Ureter (tissue), 1 donor: ENCODE data around the gene CHRM4. TPM values are rescaled to one million over a fixed set of nuclear protein-coding genes. Genes with fewer than 3 reads are reported as not detected.

Experiments used
- DNase-seq: peaks from one replicate; pipeline ENCODE4 v3.0.0-alpha.2; 2020; ENCODE audit warnings: low spot score
- total RNA-seq: library from RNA; stranded (reverse); gene quantifications from one replicate; pipeline ENCODE4 v1.2.4, GENCODE V29; 2023
- donor health status: DM: yes; HTN: yes; CAD: no.

CHRM4 gene
- total RNA-seq, 1 donor from 2014 or later = not detected

- no peak for DNase-seq
Measured at GRCh38 chr11:46402957-46403902, 11.7 kb upstream of the CHRM4 start.

GRCh38 chr11:46397526-46397925 is 6.0 kb upstream of the CHRM4 start:
- no peak for DNase-seq

GRCh38 chr11:46393759-46394158 is 2.2 kb upstream of the CHRM4 start:
- no peak for DNase-seq

- DNase-seq = no peak
Measured at GRCh38 chr11:46393231-46393616, 1.6 kb upstream of the CHRM4 start.

- DNase-seq = peak; percentile 85
Measured at GRCh38 chr11:46392421-46393230, 1.1 kb upstream of the CHRM4 start.

- DNase-seq = no peak
Measured at GRCh38 chr11:46391186-46391577, 394 bp downstream of the CHRM4 start.

- no peak for DNase-seq
Measured at GRCh38 chr11:46390331-46391171, 1.0 kb downstream of the CHRM4 start.

GRCh38 chr11:46389450-46390330 is 1.9 kb downstream of the CHRM4 start:
- DNase-seq = peak; percentile 71

- no peak for DNase-seq
Measured at GRCh38 chr11:46388619-46389449, 2.7 kb downstream of the CHRM4 start.

- no peak for DNase-seq
Measured at GRCh38 chr11:46387919-46388618, 3.5 kb downstream of the CHRM4 start.

- no peak for DNase-seq
Measured at GRCh38 chr11:46387456-46387855, 4.1 kb downstream of the CHRM4 start.

GRCh38 chr11:46386674-46387073 is 4.9 kb downstream of the CHRM4 start:
- no peak for DNase-seq

- DNase-seq = no peak
Measured at GRCh38 chr11:46386005-46386578, 5.5 kb downstream of the CHRM4 start.

GRCh38 chr11:46385169-46386004 is 6.2 kb downstream of the CHRM4 start:
- no peak for DNase-seq

GRCh38 chr11:46383974-46384701 is 7.4 kb downstream of the CHRM4 start:
- DNase-seq = no peak

GRCh38 chr11:46383404-46383758 is 8.2 kb downstream of the CHRM4 start:
- no peak for DNase-seq

GRCh38 chr11:46382646-46383403 is 8.8 kb downstream of the CHRM4 start:
- no peak for DNase-seq
